HepG2 (cell line): Measurements from ENCODE around the gene WDR43. TPM values are rescaled to one million over a fixed set of nuclear protein-coding genes. Genes with fewer than 3 reads are reported as not detected.

Experiments used
- RAD21 ChIP-seq: fragments of 450-650 bp; formaldehyde crosslinking; IDR thresholded peaks from 2 replicates; pipeline ENCODE4 v1.5.0; 2020; ENCODE audit warnings: mild to moderate bottlenecking
- SP140L ChIP-seq: sonication (generic); formaldehyde crosslinking; IDR thresholded peaks from 2 replicates; pipeline ENCODE4 v1.4.0; 2020; ENCODE audit warnings: missing genetic modification reagents, borderline replicate concordance
- ZNF318 ChIP-seq: sonication (generic); formaldehyde crosslinking; IDR thresholded peaks from 2 replicates; pipeline ENCODE4 v1.4.0; 2020; ENCODE audit warnings: mild to moderate bottlenecking, missing genetic modification reagents
- ZNF333 ChIP-seq: sonication (generic); formaldehyde crosslinking; IDR thresholded peaks from 2 replicates; pipeline ENCODE4 v1.4.0; 2020; ENCODE audit warnings: mild to moderate bottlenecking, missing genetic modification reagents, borderline replicate concordance
- ZNF431 ChIP-seq: sonication (generic); formaldehyde crosslinking; IDR thresholded peaks from 2 replicates; pipeline ENCODE4 v1.9.0; 2022; ENCODE audit warnings: missing genetic modification reagents, low read depth, mild to moderate bottlenecking, borderline replicate concordance
- ZNF607 ChIP-seq: sonication (generic); formaldehyde crosslinking; IDR thresholded peaks from 2 replicates; pipeline ENCODE4 v1.5.1; 2020; ENCODE audit warnings: missing genetic modification reagents, mild to moderate bottlenecking, borderline replicate concordance
- polyA plus RNA-seq, 8 experiments: library from polyadenylated mRNA; depleted of rRNA in 3 of 8; stranded (reverse) in 7 of 8; unstranded in 1 of 8; fragments of >200 nt; fragmentation: Illumina TruSeq in 4 of 8; extraction: Trizol in 4 of 8; gene quantifications; 2 replicates each; pipeline versions ENCODE4 v1.2.1 to v1.2.3, GENCODE V29; 2011 to 2016; ENCODE audit warnings: low read depth in 4 of 8, missing spikeins in 1 of 8, mixed read lengths in 1 of 8; ENCODE audit not compliant: insufficient read depth in 1 of 8
- total RNA-seq, 5 experiments: library from RNA; depleted of rRNA; stranded (reverse); fragments of >200 nt; fragmentation: Illumina TruSeq; extraction: Trizol; gene quantifications; 2 replicates each; pipeline ENCODE4 v1.2.3, GENCODE V29; 2016; ENCODE audit warnings: low read depth in 1 of 5
- TF ChIP-seq, protein P1 (sequence below): sonication (generic); formaldehyde crosslinking; IDR thresholded peaks from 2 replicates; pipeline ENCODE4 v1.4.0; 2020; ENCODE audit warnings: missing genetic modification reagents, borderline replicate concordance

The WDR43 gene
- total and polyA plus RNA-seq, 2 of the 13 experiments (the other 11 are each of a cell fraction or from before 2014, with no cell fraction given), result 121 to 167 TPM

GRCh38 chr2:28958689-28959088, 64.2 kb downstream of the WDR43 start (continued):
- TF ChIP-seq, protein P1, sequence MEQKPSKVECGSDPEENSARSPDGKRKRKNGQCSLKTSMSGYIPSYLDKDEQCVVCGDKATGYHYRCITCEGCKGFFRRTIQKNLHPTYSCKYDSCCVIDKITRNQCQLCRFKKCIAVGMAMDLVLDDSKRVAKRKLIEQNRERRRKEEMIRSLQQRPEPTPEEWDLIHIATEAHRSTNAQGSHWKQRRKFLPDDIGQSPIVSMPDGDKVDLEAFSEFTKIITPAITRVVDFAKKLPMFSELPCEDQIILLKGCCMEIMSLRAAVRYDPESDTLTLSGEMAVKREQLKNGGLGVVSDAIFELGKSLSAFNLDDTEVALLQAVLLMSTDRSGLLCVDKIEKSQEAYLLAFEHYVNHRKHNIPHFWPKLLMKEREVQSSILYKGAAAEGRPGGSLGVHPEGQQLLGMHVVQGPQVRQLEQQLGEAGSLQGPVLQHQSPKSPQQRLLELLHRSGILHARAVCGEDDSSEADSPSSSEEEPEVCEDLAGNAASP (CRISPR knock-in tag), result no peak
- TF ChIP-seq ZNF431 (CRISPR knock-in tag), result no peak
- TF ChIP-seq ZNF318, result 0 out of 2 replicates have a peak, but pooled peaks have one; percentile 36
- peak; percentile 89 for TF ChIP-seq RAD21 (CRISPR knock-in tag)
- no peak for TF ChIP-seq ZNF333 (CRISPR knock-in tag)
- no peak for TF ChIP-seq ZNF607 (CRISPR knock-in tag)
- no peak for TF ChIP-seq SP140L (CRISPR knock-in tag)
